ENCODE results near the gene PUSL1.

GRCh38 chr1:1340185-1340584 lies 31.8 kb downstream of the PUSL1 start:
- TF ChIP-seq EZH2 (IDR thresholded peaks at IDR 0.05; ENCODE audit: low read depth) (no peak), CTCF (conservative IDR thresholded peaks at IDR 0.05) (no peak)
